ENCODE results near the gene PPP1R37. TPM values are rescaled to one million over a fixed set of nuclear protein-coding genes. Genes with fewer than 3 reads are reported as not detected.

Gene PPP1R37
- total and polyA plus RNA-seq, 2 of the 13 experiments (the other 11 are each of a cell fraction or from before 2014, with no cell fraction given), result 9.0 to 14.3 TPM

DNA sequence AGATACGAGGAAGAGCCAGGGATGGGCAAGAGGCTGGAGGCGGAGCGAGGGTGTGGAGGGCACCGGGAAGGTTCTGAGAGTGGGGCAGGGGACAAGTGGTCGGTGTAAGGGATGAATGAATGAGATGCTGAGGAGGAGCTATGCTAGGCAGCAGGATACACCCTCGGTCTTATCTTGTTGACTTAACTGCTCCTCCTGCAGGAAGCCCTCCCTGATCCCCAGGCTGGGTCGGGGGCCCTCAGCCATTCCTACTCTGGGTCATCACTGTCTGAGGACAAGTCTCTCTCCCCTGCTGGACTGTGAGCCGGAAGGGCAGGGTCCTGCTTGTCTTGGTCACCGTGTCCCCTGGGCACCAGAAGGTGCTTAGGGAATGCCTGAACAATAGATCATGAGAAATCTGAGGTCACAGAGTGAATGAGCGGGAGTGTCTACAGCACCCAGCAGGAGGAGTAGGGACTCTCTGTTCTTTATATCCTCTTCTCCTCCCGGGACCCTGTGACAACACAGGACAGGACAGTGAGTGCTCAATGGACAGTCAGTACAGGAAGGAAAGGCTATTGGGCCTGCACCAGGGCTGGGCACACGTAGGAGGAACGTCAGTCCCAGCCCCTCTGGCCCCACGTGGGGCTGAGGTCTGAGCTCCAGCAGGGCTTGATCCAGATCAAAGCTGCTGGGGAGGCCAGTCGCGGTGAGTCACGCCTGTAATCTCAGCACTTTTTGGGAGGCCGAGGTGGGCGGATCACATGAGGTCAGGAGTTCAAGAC is 61.3 kb downstream of the PPP1R37 start (continued):
- TF ChIP-seq, protein P1, sequence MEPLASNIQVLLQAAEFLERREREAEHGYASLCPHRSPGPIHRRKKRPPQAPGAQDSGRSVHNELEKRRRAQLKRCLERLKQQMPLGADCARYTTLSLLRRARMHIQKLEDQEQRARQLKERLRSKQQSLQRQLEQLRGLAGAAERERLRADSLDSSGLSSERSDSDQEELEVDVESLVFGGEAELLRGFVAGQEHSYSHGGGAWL (CRISPR knock-in tag; IDR thresholded peaks at IDR 0.05), result peak; percentile 42; the same call in 1 of the 2 replicates
- no peak for TF ChIP-seq ZSCAN30 (CRISPR knock-in tag; IDR thresholded peaks at IDR 0.05)
- TF ChIP-seq, protein P2, sequence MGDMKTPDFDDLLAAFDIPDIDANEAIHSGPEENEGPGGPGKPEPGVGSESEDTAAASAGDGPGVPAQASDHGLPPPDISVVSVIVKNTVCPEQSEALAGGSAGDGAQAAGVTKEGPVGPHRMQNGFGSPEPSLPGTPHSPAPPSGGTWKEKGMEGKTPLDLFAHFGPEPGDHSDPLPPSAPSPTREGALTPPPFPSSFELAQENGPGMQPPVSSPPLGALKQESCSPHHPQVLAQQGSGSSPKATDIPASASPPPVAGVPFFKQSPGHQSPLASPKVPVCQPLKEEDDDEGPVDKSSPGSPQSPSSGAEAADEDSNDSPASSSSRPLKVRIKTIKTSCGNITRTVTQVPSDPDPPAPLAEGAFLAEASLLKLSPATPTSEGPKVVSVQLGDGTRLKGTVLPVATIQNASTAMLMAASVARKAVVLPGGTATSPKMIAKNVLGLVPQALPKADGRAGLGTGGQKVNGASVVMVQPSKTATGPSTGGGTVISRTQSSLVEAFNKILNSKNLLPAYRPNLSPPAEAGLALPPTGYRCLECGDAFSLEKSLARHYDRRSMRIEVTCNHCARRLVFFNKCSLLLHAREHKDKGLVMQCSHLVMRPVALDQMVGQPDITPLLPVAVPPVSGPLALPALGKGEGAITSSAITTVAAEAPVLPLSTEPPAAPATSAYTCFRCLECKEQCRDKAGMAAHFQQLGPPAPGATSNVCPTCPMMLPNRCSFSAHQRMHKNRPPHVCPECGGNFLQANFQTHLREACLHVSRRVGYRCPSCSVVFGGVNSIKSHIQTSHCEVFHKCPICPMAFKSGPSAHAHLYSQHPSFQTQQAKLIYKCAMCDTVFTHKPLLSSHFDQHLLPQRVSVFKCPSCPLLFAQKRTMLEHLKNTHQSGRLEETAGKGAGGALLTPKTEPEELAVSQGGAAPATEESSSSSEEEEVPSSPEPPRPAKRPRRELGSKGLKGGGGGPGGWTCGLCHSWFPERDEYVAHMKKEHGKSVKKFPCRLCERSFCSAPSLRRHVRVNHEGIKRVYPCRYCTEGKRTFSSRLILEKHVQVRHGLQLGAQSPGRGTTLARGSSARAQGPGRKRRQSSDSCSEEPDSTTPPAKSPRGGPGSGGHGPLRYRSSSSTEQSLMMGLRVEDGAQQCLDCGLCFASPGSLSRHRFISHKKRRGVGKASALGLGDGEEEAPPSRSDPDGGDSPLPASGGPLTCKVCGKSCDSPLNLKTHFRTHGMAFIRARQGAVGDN (CRISPR knock-in tag; IDR thresholded peaks at IDR 0.05), result peak; percentile 64
- TF ChIP-seq, protein P3, sequence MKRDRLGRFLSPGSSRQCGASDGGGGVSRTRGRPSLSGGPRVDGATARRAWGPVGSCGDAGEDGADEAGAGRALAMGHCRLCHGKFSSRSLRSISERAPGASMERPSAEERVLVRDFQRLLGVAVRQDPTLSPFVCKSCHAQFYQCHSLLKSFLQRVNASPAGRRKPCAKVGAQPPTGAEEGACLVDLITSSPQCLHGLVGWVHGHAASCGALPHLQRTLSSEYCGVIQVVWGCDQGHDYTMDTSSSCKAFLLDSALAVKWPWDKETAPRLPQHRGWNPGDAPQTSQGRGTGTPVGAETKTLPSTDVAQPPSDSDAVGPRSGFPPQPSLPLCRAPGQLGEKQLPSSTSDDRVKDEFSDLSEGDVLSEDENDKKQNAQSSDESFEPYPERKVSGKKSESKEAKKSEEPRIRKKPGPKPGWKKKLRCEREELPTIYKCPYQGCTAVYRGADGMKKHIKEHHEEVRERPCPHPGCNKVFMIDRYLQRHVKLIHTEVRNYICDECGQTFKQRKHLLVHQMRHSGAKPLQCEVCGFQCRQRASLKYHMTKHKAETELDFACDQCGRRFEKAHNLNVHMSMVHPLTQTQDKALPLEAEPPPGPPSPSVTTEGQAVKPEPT (CRISPR knock-in tag; IDR thresholded peaks at IDR 0.05; ENCODE audit: low read depth), result 0 out of 2 replicates have a peak, but pooled peaks have one; percentile 58
- peak; percentile 26 for TF ChIP-seq ZNF768 (CRISPR knock-in tag; IDR thresholded peaks at IDR 0.05)
- peak; percentile 87 for TF ChIP-seq TCF7 (IDR thresholded peaks at IDR 0.05; ENCODE audit: low read depth)
- no peak for TF ChIP-seq ZNF317 (CRISPR knock-in tag; IDR thresholded peaks at IDR 0.05)
- no peak for TF ChIP-seq YY1 (IDR thresholded peaks at IDR 0.05; ENCODE audit: insufficient read depth, insufficient replicate concordance, low read depth, low read length)
- TF ChIP-seq RFX1 (IDR thresholded peaks at IDR 0.05), result no peak
- TF ChIP-seq CENPX (CRISPR knock-in tag; IDR thresholded peaks at IDR 0.05), result no peak
- TF ChIP-seq ZNF564 (CRISPR knock-in tag; IDR thresholded peaks at IDR 0.05), result no peak
- no peak for TF ChIP-seq SRSF4 (IDR thresholded peaks at IDR 0.05; ENCODE audit: low read depth, low read length, poor library complexity, severe bottlenecking)
- TF ChIP-seq ZKSCAN8 (CRISPR knock-in tag; IDR thresholded peaks at IDR 0.05; ENCODE audit: borderline replicate concordance), result peak; percentile 74; the same call in 1 of the 2 replicates
- no peak for TF ChIP-seq ZNF549 (CRISPR knock-in tag; IDR thresholded peaks at IDR 0.05)
- no peak for TF ChIP-seq ZNF775 (CRISPR knock-in tag; IDR thresholded peaks at IDR 0.05; ENCODE audit: borderline replicate concordance)
- peak; percentile 49; the same call in 1 of the 2 replicates for TF ChIP-seq NR2C2 (CRISPR knock-in tag; IDR thresholded peaks at IDR 0.05; ENCODE audit: borderline replicate concordance)
- TF ChIP-seq, protein P4, sequence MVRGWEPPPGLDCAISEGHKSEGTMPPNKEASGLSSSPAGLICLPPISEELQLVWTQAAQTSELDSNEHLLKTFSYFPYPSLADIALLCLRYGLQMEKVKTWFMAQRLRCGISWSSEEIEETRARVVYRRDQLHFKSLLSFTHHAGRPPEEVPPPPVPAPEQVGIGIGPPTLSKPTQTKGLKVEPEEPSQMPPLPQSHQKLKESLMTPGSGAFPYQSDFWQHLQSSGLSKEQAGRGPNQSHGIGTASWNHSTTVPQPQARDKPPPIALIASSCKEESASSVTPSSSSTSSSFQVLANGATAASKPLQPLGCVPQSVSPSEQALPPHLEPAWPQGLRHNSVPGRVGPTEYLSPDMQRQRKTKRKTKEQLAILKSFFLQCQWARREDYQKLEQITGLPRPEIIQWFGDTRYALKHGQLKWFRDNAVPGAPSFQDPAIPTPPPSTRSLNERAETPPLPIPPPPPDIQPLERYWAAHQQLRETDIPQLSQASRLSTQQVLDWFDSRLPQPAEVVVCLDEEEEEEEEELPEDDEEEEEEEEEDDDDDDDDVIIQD (CRISPR knock-in tag; IDR thresholded peaks at IDR 0.05; ENCODE audit: low read depth), result peak; percentile 52; the same call in 1 of the 2 replicates
- peak; percentile 63 for TF ChIP-seq ZFX (CRISPR knock-in tag; IDR thresholded peaks at IDR 0.05; ENCODE audit: low read depth)
- TF ChIP-seq DR1 (CRISPR knock-in tag; IDR thresholded peaks at IDR 0.05), result 0 out of 2 replicates have a peak, but pooled peaks have one; percentile 7
- TF ChIP-seq ZFP62 (CRISPR knock-in tag; IDR thresholded peaks at IDR 0.05), result no peak
- no peak for TF ChIP-seq GABPA (IDR thresholded peaks at IDR 0.05; ENCODE audit: low read depth, low read length)
- TF ChIP-seq GABPA (CRISPR knock-in tag; IDR thresholded peaks at IDR 0.05; ENCODE audit: low read depth), result peak; percentile 25; the same call in 1 of the 2 replicates

Measured in HepG2 (cell line).